GM23338 (cell line): ENCODE results near the gene HS3ST6. TPM values are rescaled to one million over a fixed set of nuclear protein-coding genes. Genes with fewer than 3 reads are reported as not detected.
"Not testable (repeated sequence)": the region's sequence is repeated elsewhere in the genome, so short reads cannot be mapped to it uniquely, and the experiment has no call there.

ENCODE experiments used
- ATAC-seq: fragments of 200-7000 bp; cut with Tn5 transposase; 3 replicates; pipeline ENCODE4 v1.9.1; 2020
- DNase-seq: peaks from one replicate; pipeline ENCODE4 v3.0.0-alpha.2; 2015; ENCODE audit warnings: low spot score
- H2AFZ ChIP-seq: fragments of 200-600 bp; sonication (generic); 2 replicates; pipeline ENCODE4 v1.8.0; 2016; ENCODE audit warnings: antibody characterized with exemption, mild to moderate bottlenecking, moderate library complexity
- H3F3A ChIP-seq: fragments of 200-600 bp; sonication (generic); replicated peaks from 2 replicates; pipeline ENCODE4 v1.8.0; 2017; ENCODE audit warnings: antibody characterized with exemption, mixed run types, low read depth
- H3K27ac ChIP-seq: fragments of 200-600 bp; sonication (generic); 2 replicates; pipeline ENCODE4 v1.6.1; 2016; ENCODE audit warnings: low read depth
- H3K27me3 ChIP-seq: fragments of 200-600 bp; sonication (generic); 2 replicates; pipeline ENCODE4 v1.8.0; 2016; ENCODE audit warnings: mild to moderate bottlenecking, mixed run types, moderate library complexity; ENCODE audit not compliant: insufficient read depth
- H3K36me3 ChIP-seq: fragments of 200-600 bp; sonication (generic); 2 replicates; pipeline ENCODE4 v1.8.0; 2016; ENCODE audit warnings: mild to moderate bottlenecking; ENCODE audit not compliant: insufficient read depth
- H3K4me1 ChIP-seq: fragments of 200-600 bp; sonication (generic); 2 replicates; pipeline ENCODE4 v1.8.0; 2016; ENCODE audit warnings: mild to moderate bottlenecking, moderate library complexity; ENCODE audit not compliant: insufficient read depth
- H3K4me2 ChIP-seq: fragments of 200-600 bp; sonication (generic); 2 replicates; pipeline ENCODE4 v1.7.1; 2017; ENCODE audit warnings: mixed run types
- H3K4me3 ChIP-seq: fragments of 200-600 bp; sonication (generic); 2 replicates; pipeline ENCODE4 v1.6.1; 2016; ENCODE audit warnings: mixed run types
- H3K79me2 ChIP-seq: fragments of 200-600 bp; sonication (generic); replicated peaks from 2 replicates; pipeline ENCODE4 v1.8.0; 2017; ENCODE audit warnings: mild to moderate bottlenecking; ENCODE audit not compliant: insufficient read depth
- H3K9me2 ChIP-seq: fragments of 200-600 bp; sonication (generic); 2 replicates; pipeline ENCODE4 v1.8.0; 2017; ENCODE audit not compliant: insufficient read depth
- H4K20me1 ChIP-seq: fragments of 200-600 bp; sonication (generic); replicated peaks from 2 replicates; pipeline ENCODE4 v1.8.0; 2017; ENCODE audit warnings: mild to moderate bottlenecking; ENCODE audit not compliant: insufficient read depth
- H3K27ac Mint-ChIP-seq: 2 replicates; pipeline ENCODE4 v1.8.0; 2020; ENCODE audit warnings: inconsistent platforms, mild to moderate bottlenecking, moderate library complexity, mixed read lengths
- H3K27me3 Mint-ChIP-seq: 3 replicates; pipeline ENCODE4 v1.8.0; 2022; ENCODE audit warnings: low read depth, mild to moderate bottlenecking, moderate library complexity, mixed read lengths, inconsistent platforms; ENCODE audit not compliant: insufficient read depth, poor library complexity
- H3K36me3 Mint-ChIP-seq: 3 replicates; pipeline ENCODE4 v1.8.0; 2021; ENCODE audit warnings: low read depth, mild to moderate bottlenecking, inconsistent platforms, moderate library complexity, mixed read lengths
- H3K4me1 Mint-ChIP-seq: 3 replicates; pipeline ENCODE4 v1.8.0; 2020; ENCODE audit warnings: mild to moderate bottlenecking, inconsistent platforms, mixed read lengths
- H3K4me3 Mint-ChIP-seq: 3 replicates; pipeline ENCODE4 v1.8.0; 2021; ENCODE audit warnings: moderate library complexity, mild to moderate bottlenecking, inconsistent platforms, mixed read lengths
- H3K9me3 Mint-ChIP-seq: 3 replicates; pipeline ENCODE4 v1.8.0; 2020; ENCODE audit warnings: moderate library complexity, mild to moderate bottlenecking, inconsistent platforms, mixed read lengths
- ETS1 ChIP-seq: IDR thresholded peaks from 2 replicates; pipeline ENCODE4 v1.6.1; 2016; ENCODE audit warnings: antibody characterized with exemption
- POLR2AphosphoS5 ChIP-seq: IDR thresholded peaks from 2 replicates; pipeline ENCODE4 v1.6.1; 2016; ENCODE audit warnings: antibody characterized with exemption, low read depth
- ZNF114 ChIP-seq: fragments of 250-450 bp; sonication (Bioruptor Pico); IDR thresholded peaks from 2 replicates; pipeline ENCODE4 v1.5.0; 2020; ENCODE audit warnings: mild to moderate bottlenecking, moderate library complexity
- polyA plus RNA-seq: library from polyadenylated mRNA; unstranded; fragments of >200 nt; fragmentation: Nextera tagmentation; extraction: Ambion mirVana; gene quantifications from 2 replicates; pipeline ENCODE4 v1.2.1, GENCODE V29; 2016
- total RNA-seq: library from RNA; depleted of rRNA; stranded (reverse); fragments of >200 nt; shearing (Covaris generic); gene quantifications from 2 replicates; pipeline ENCODE4 v1.2.3, GENCODE V29; 2014

The HS3ST6 gene
- total and polyA plus RNA-seq, 2 experiments from 2014 or later: 0.21 TPM; not detected in 1

GRCh38 chr16:1963806-1964505, 45.7 kb upstream of the HS3ST6 start:
- Mint-ChIP-seq H3K27me3 (peaks cover 58% of the 10 kb centered on the region), H3K4me3 (peak overlapping the region; percentile 91), H3K36me3 (peaks cover 44% of the 10 kb centered on the region), H3K27ac (peak overlapping the region; percentile 96), H3K4me1 (peaks cover 33% of the 10 kb centered on the region), H3K9me3 (peaks cover 8% of the 10 kb centered on the region; the same call in 2 of the 3 replicates)
- peaks cover 38% of the 10 kb centered on the region; the same call in 1 of the 2 replicates for H3K4me1 ChIP-seq
- peak overlapping the region; percentile 93 for H3K27ac ChIP-seq
- peaks cover 40% of the 10 kb centered on the region for H3F3A ChIP-seq
- ATAC-seq: no peak
- no peak for DNase-seq
- peak overlapping the region; percentile 100 for H3K4me3 ChIP-seq
- peaks cover 46% of the 10 kb centered on the region for H3K79me2 ChIP-seq
- peak overlapping the region; percentile 100 for H3K4me2 ChIP-seq
- TF ChIP-seq ZNF114 (no peak), POLR2AphosphoS5 (peak; percentile 42; the same call in 1 of the 2 replicates)
- peaks cover 25% of the 10 kb centered on the region for H3K36me3 ChIP-seq
- H3K27me3 ChIP-seq: no peaks in the 10 kb centered on the region
- no peak overlapping the region for H2AFZ ChIP-seq
- H3K9me2 ChIP-seq: no peaks in the 10 kb centered on the region
- H4K20me1 ChIP-seq: peaks cover 27% of the 10 kb centered on the region

DNA sequence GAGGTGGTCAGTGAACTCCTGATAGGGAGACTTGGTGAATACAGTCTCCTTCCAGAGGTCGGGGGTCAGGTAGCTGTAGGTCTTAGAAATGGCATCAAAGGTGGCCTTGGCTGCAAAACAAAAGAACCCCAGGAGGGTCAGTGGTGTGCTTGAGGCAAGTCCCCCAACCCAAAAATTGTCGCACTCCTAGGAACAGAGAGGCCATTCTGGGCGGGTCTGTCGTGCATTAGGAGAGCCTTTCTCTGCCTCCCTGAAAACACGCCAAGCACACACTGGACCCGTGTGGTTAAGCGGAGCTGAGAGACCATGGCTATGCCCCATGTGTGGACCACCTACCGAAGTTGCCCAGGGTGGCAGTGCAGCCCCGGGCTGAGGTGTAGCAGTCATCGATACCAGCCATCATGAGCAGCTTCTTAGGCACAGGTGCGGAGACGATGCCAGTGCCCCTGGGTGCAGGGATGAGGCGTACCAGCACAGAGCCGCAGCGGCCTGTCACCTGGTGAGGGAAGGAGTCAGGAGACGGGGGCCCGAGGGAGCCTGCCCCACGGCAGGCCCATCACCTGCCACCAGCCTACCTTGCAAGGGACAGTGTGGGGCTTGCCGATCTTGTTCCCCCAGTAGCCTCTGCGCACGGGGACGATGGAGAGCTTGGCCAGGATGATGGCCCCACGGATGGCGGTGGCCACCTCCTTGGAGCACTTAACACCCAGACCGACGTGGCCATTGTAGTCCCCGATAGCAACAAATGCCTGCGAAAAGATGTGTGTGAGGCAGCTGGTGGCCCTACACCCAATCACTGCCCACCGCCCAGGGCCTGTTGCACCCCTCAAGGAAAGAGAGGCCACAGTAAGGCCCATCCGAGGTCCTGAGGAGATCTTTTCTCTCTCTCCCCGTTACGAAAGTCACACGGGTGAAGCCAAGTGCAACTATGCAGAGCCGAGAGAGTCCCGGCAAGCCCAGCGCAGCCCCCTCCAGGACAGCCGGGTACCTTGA, 44.2 kb upstream of the HS3ST6 start:
- not testable (repeated sequence) for H3K9me2 ChIP-seq, ATAC-seq, H3K9me3 Mint-ChIP-seq, H3K27me3 ChIP-seq, DNase-seq, H2AFZ ChIP-seq
- H4K20me1 ChIP-seq: peaks cover 27% of the 10 kb centered on the region
- Mint-ChIP-seq H3K27me3 (peaks cover 52% of the 10 kb centered on the region), H3K36me3 (peaks cover 44% of the 10 kb centered on the region), H3K27ac (peak overlapping the region; percentile 96), H3K4me3 (peak overlapping the region; percentile 91), H3K4me1 (peaks cover 33% of the 10 kb centered on the region)
- H3K27ac ChIP-seq: peak overlapping the region; percentile 93
- peaks cover 46% of the 10 kb centered on the region for H3K79me2 ChIP-seq
- H3K4me3 ChIP-seq: peak overlapping the region; percentile 100
- H3F3A ChIP-seq: peaks cover 46% of the 10 kb centered on the region
- peaks cover 25% of the 10 kb centered on the region for H3K36me3 ChIP-seq
- H3K4me2 ChIP-seq: peak overlapping the region; percentile 100
- 0 out of 2 replicates have a peak, but pooled peaks have one; percentile 5 for TF ChIP-seq POLR2AphosphoS5
- peaks cover 38% of the 10 kb centered on the region; the same call in 1 of the 2 replicates for H3K4me1 ChIP-seq

- H3K4me1 ChIP-seq: peaks cover 38% of the 10 kb centered on the region; the same call in 1 of the 2 replicates
- peak overlapping the region; percentile 55 for H3K4me2 ChIP-seq
- no peaks in the 10 kb centered on the region for H3K27me3 ChIP-seq
- H2AFZ ChIP-seq: no peak overlapping the region
- Mint-ChIP-seq H3K4me3 (peak overlapping the region; percentile 91), H3K9me3 (peaks cover 8% of the 10 kb centered on the region; the same call in 2 of the 3 replicates), H3K4me1 (peaks cover 33% of the 10 kb centered on the region), H3K27ac (peak overlapping the region; percentile 80), H3K27me3 (peaks cover 55% of the 10 kb centered on the region), H3K36me3 (peaks cover 44% of the 10 kb centered on the region)
- H3F3A ChIP-seq: peaks cover 49% of the 10 kb centered on the region
- peak overlapping the region; percentile 36; the same call in 1 of the 2 replicates for H3K4me3 ChIP-seq
- ATAC-seq (no peak), DNase-seq (no peak)
- peak overlapping the region; percentile 93; the same call in 1 of the 2 replicates for H3K27ac ChIP-seq
- H3K9me2 ChIP-seq: no peaks in the 10 kb centered on the region
- H3K36me3 ChIP-seq: peaks cover 25% of the 10 kb centered on the region
- peaks cover 27% of the 10 kb centered on the region for H4K20me1 ChIP-seq
- no peak for TF ChIP-seq ETS1
- peaks cover 46% of the 10 kb centered on the region for H3K79me2 ChIP-seq
Measured at GRCh38 chr16:1961651-1962067, 43.4 kb upstream of the HS3ST6 start.
